Measurements from ENCODE around the gene ZBTB24. TPM values are rescaled to one million over a fixed set of nuclear protein-coding genes. Genes with fewer than 3 reads are reported as not detected.

Gene ZBTB24
- total and polyA plus RNA-seq, 2 experiments from 2014 or later: 2.6 to 5.3 TPM

DNA sequence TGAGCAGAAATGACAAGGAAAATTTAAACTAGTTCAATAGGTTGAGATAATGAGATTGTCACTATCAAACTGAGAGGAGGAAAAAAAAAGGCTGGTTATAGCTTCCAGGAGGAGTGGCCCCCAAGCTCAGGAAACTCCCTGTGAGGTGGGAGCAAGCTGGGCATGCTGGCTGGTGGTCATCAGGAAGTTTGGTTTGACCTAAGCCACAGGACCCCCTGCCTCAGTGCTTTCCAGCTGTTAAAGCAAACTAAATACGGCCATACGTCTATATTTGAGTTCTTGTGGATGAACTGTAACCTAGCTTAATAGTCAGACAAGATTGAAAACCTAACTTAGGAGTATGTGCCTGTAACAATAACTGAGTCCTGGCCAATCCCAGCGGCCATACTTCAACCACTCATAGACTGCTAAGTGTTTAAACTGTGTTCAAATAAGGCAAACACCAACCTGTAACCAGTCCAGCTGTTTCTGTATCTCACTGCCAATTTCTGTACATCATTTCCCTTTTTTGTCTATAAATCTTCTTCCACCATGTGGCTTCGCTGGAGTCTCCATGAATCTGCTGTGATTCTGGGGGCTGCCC lies 24.6 kb upstream of the ZBTB24 start:
- Histone ChIP-seq H3K27me3 (no peaks in the 10 kb centered on the region), H3K27ac (no peak overlapping the region), H3K36me3 (no peaks in the 10 kb centered on the region), H3K9me3 (ENCODE audit: low read depth) (no peaks in the 10 kb centered on the region), H3K4me1 (ENCODE audit: low read depth) (no peaks in the 10 kb centered on the region), H3K4me3 (no peak overlapping the region)
- DNase-seq (ENCODE audit: low read depth in 1 of 2, low spot score in 1 of 2): no peak
- TF ChIP-seq, protein P1, sequence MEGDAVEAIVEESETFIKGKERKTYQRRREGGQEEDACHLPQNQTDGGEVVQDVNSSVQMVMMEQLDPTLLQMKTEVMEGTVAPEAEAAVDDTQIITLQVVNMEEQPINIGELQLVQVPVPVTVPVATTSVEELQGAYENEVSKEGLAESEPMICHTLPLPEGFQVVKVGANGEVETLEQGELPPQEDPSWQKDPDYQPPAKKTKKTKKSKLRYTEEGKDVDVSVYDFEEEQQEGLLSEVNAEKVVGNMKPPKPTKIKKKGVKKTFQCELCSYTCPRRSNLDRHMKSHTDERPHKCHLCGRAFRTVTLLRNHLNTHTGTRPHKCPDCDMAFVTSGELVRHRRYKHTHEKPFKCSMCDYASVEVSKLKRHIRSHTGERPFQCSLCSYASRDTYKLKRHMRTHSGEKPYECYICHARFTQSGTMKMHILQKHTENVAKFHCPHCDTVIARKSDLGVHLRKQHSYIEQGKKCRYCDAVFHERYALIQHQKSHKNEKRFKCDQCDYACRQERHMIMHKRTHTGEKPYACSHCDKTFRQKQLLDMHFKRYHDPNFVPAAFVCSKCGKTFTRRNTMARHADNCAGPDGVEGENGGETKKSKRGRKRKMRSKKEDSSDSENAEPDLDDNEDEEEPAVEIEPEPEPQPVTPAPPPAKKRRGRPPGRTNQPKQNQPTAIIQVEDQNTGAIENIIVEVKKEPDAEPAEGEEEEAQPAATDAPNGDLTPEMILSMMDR (IDR thresholded peaks at IDR 0.05; ENCODE audit: low read depth, low read length): no peak

DNA sequence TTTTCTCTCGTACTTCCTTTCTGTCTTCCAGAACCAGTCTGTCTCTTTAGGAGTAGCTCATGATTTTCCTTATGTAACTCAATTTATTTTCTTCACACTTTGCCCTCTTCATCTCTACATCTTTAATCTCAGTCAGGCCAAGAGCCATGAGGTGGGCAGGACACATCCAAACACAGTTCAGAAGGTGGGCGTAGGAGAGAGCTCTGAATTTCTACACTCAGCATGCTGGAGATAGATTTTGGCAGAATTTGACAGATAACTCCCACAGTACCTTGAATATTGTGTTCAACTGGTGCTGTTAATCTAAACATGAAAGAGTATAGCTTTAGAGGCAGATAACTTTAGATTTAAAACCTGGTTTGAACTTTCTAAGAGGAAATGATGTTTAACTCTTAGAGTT lies 23.8 kb upstream of the ZBTB24 start:
- no peak for DNase-seq (ENCODE audit: low read depth in 1 of 2, low spot score in 1 of 2)
- Histone ChIP-seq H3K27me3 (no peaks in the 10 kb centered on the region), H3K9me3 (ENCODE audit: low read depth) (no peaks in the 10 kb centered on the region), H3K36me3 (no peaks in the 10 kb centered on the region), H3K4me1 (ENCODE audit: low read depth) (no peaks in the 10 kb centered on the region), H3K4me3 (no peak overlapping the region), H3K27ac (no peak overlapping the region)
- TF ChIP-seq, protein P1 (IDR thresholded peaks at IDR 0.05; ENCODE audit: low read depth, low read length): no peak

DNA sequence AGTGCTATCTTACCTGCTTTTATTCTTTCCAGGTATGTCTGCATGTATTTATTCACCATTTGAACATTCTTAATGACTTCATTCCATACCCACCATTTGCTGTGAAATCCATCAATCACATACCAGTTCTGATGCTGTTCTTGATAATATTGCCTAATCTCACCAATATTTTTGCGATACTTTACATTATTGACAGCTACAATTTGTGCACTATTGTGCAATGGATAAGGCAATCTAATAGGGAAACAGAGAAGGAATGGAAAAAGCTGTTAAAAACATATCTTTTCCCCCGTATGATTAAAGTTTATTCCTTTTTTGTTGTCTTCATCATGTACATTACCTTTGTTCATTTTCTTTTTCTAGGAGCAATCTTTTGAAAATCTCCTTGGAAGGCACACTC lies 23.3 kb upstream of the ZBTB24 start:
- Histone ChIP-seq H3K27me3 (no peaks in the 10 kb centered on the region), H3K4me1 (ENCODE audit: low read depth) (no peaks in the 10 kb centered on the region), H3K27ac (no peak overlapping the region), H3K9me3 (ENCODE audit: low read depth) (no peaks in the 10 kb centered on the region), H3K4me3 (no peak overlapping the region), H3K36me3 (no peaks in the 10 kb centered on the region)
- no peak for DNase-seq (ENCODE audit: low read depth in 1 of 2, low spot score in 1 of 2)
- TF ChIP-seq, protein P1 (IDR thresholded peaks at IDR 0.05; ENCODE audit: low read depth, low read length): no peak

DNA sequence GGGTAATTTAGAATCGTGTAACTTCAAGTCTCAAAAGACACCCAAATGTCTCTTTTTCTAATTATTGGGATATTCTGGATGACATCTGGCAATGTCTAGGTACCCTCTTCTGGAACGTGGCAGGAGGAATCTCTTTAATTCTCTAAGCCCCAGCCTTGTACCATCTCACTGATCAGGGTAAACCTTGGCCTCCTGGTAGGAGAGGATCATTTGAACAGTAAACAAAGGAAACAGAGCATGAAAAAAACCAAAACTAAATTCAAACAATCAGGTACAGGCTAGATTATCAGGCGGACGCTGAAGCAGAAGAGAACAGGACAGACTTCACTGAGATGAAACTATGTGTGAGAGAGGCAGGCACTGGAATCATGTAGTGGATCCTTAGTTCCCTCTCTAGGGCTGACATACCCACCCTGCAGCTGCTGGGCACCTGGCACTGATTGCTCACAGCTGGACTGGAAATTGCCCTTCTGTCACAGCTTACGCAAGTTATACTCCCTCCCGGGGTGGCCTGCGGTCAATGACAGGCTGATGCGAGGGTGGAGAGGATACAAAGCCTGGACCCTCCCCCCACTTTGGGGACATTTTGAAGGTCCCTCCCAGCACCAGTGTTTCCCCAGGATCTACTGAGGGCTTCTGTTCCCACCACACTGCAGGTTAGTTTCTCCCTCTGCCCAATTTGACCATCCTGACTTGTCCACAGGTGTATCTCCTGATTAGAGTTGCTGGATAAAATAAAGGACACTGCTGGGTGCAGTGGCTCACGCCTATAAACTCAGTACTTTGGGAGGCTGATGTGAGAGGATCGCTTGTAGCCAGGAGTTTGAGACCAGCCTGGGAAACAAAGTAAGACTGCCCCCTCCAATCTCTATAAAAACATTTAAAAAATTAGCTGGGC lies 20.6 kb upstream of the ZBTB24 start:
- TF ChIP-seq, protein P1 (IDR thresholded peaks at IDR 0.05; ENCODE audit: low read depth, low read length): no peak
- Histone ChIP-seq H3K9me3 (ENCODE audit: low read depth) (no peaks in the 10 kb centered on the region), H3K4me3 (no peak overlapping the region), H3K27me3 (no peaks in the 10 kb centered on the region), H3K36me3 (no peaks in the 10 kb centered on the region), H3K27ac (no peak overlapping the region), H3K4me1 (ENCODE audit: low read depth) (no peaks in the 10 kb centered on the region)
- DNase-seq (ENCODE audit: low read depth in 1 of 2, low spot score in 1 of 2): no peak

DNA sequence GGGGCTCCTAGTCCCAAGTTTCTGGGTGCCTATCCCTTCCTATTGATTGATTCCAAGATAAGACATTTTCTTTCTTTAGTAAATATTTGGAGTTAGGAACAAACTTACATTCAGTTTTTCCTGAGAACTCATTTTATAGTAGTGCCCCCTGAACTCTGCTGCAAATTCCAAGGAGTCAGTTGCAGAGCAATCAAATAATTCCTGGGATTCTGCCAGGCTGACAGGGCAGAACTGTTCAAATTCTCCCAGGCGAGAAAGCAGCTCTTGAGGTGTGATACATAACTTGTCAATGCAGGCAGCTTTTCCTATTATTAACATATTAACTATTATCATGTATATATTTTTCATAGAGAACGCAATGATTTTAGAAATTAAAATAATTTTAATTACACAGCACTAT lies 15.9 kb upstream of the ZBTB24 start:
- H3K27me3 ChIP-seq: no peaks in the 10 kb centered on the region
- DNase-seq (ENCODE audit: low read depth in 1 of 2, low spot score in 1 of 2): no peak
- H3K4me3 ChIP-seq: no peak overlapping the region
- H3K4me1 ChIP-seq (ENCODE audit: low read depth): no peaks in the 10 kb centered on the region
- H3K27ac ChIP-seq: no peak overlapping the region
- H3K9me3 ChIP-seq (ENCODE audit: low read depth): no peaks in the 10 kb centered on the region
- TF ChIP-seq, protein P1 (IDR thresholded peaks at IDR 0.05; ENCODE audit: low read depth, low read length): no peak
- no peaks in the 10 kb centered on the region for H3K36me3 ChIP-seq

All from cardiac muscle cell (in vitro differentiated cells and primary cell).